SH-SY5Y (cell line): Measurements from ENCODE around the gene SDSL.

ENCODE experiments used
- GATA2 ChIP-seq: IDR thresholded peaks from 2 replicates; pipeline ENCODE4 v1.6.1; 2011; ENCODE audit warnings: mild to moderate bottlenecking, low read depth, low read length
- GATA3 ChIP-seq: IDR thresholded peaks from 2 replicates; pipeline ENCODE4 v1.6.1; 2011; ENCODE audit warnings: low read depth, mild to moderate bottlenecking, low read length, moderate library complexity

DNA sequence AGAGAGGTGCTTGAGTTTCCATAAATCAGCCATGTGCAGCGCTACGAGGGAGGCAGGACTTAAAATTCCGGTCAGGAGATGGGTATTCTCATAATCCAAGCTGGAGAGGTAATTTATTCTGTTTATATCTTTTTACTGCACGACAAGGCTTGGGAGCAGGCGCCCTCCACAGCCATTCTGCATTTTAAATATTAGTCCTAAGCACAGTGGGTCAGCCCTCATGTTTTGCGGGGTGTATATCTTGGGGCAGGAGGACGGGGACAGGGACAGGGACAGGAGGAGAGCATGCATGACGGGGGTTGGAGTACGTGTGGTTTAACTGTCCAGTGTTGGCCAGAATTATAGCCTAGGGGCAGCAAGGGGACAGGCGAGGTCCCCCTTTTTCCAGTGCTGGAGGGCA, 35.0 kb downstream of the SDSL start:
- no peak for TF ChIP-seq GATA2
- TF ChIP-seq GATA3 = no peak
